VCaP (cell line): ENCODE data around the gene MIAT.

Source experiments
- H3K27ac ChIP-seq: fragments of 450-650 bp; 2 replicates; pipeline ENCODE4 v1.5.1; 2017
- TF ChIP-seq, protein P1 (sequence below): fragments of 450-650 bp; conservative IDR thresholded peaks from 2 replicates; pipeline ENCODE4 v1.5.1; 2017; ENCODE audit warnings: mild to moderate bottlenecking, moderate library complexity

MIAT gene

GRCh38 chr22:26672060-26672471 lies 14.7 kb downstream of the MIAT start:
- TF ChIP-seq, protein P1, sequence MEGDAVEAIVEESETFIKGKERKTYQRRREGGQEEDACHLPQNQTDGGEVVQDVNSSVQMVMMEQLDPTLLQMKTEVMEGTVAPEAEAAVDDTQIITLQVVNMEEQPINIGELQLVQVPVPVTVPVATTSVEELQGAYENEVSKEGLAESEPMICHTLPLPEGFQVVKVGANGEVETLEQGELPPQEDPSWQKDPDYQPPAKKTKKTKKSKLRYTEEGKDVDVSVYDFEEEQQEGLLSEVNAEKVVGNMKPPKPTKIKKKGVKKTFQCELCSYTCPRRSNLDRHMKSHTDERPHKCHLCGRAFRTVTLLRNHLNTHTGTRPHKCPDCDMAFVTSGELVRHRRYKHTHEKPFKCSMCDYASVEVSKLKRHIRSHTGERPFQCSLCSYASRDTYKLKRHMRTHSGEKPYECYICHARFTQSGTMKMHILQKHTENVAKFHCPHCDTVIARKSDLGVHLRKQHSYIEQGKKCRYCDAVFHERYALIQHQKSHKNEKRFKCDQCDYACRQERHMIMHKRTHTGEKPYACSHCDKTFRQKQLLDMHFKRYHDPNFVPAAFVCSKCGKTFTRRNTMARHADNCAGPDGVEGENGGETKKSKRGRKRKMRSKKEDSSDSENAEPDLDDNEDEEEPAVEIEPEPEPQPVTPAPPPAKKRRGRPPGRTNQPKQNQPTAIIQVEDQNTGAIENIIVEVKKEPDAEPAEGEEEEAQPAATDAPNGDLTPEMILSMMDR, result no peak
- H3K27ac ChIP-seq, result peak overlapping the region; percentile 93

- peak overlapping the region; percentile 93 for H3K27ac ChIP-seq
- TF ChIP-seq, protein P1, result peak; percentile 46
Observed at GRCh38 chr22:26672590-26673468, 15.4 kb downstream of the MIAT start.

DNA sequence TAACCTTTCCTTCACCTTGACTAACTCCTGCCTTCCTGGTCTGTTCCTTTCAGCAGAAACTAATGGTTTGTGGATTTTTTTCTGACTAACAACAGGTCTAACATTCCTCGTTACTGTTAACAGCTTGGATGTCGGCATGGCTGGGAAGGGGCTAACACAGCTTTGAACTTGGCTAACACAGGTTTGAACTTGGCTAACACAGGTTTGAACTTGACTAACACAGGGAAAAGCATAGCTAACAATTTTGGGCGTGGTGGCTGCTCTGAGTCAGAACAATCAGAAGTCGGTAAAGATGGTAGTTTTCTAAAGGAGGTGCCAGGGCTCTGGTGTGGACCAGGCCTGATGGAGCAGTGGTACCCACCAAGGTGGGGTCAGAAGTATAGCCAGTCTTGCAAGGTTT lies 16.1 kb downstream of the MIAT start:
- H3K27ac ChIP-seq, result peak overlapping the region; percentile 93
- TF ChIP-seq, protein P1, result no peak

DNA sequence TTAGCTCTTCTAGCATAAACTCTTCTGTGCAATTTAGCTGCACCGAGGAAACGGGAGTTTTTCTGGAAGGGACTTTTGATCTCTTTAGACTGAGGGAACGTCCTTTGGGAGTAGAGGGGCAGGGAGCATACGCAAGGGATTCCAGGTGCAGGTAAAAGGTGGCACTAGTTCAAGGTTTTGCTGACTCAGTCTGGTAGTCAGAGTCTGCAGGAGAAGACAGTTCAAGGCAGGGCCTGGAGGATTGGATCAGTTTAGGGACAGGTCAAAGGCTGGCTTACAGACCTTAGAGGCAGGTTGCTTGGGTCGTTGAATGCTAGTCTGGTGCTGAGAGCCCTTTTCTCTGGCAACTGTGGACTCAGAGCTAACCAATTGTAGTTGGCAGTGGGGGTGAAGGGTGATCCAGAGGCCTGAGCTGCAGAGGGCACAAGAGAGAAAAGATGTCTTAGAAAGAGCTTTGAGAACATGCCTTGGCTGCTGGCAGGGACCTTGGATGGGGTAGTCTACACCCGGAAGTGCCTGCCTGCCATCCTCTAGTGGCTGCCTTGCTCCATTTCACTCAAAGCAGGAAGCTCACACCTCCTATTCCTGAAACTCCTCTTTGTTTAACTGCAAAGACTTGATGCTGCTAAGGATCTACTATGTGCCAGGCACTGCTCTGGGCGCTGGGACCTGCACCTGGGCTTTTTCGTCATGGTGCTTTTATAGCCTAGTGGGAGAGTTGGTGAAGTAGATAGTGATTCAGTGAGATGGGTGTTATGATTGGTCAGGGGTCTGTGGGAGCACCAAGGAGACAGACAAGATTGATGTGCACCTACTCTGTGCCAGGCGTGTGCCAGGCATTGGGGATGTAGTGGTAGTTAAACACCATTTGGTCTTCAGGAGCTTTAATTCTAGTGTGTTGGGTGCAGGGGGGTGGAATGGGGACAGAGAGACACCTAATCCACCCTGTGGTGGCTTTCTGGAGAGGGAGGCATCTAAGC lies 17.1 kb downstream of the MIAT start:
- H3K27ac ChIP-seq, result peak overlapping the region; percentile 93
- TF ChIP-seq, protein P1, result no peak

DNA sequence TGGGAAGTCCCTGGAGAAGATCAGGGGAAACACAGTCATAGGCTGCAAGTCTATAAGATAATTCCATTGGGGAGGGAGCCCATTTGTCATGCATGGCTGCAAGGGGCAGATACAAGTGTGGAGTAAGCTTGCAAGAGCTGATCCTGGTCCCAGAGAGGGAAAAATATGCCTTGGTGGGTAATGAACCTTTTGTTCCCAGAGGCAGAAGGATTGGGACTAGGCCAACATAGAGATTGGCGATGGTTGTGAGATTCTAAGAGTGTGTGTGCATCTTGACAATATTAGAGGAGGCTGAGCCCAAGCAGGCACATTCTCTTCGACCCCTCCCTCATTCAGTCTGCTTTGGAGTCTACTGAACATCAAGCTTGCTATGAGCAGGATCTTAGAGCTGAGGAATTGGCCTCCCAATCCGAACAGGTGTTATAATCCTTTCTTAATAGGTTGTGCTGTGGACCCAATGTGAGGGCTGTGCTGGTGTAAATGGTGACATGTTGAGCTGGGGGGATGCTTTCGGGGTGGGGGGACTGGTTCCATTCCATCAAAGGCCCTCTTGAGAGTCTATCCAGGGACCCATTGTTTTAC lies 18.4 kb downstream of the MIAT start:
- no peak overlapping the region for H3K27ac ChIP-seq
- TF ChIP-seq, protein P1, result no peak

DNA sequence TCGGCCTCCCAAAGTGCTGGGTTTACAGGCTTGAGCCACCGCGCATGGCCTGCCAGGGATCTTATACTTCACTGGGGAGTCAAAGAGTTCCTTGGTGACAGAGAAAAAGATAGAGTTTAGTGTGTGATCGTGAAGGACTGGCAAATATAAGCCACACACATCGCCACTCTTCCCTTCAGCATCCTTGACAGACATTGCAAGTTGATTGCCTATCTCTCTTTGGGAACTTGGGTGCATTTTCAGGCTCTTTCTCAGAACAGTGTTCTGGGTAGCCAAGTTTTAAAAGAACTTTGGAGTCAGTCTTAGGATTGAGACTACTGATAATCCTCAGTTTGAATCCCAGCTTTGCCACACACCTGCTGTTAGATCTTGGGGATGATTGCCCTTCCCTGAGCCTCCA lies 19.8 kb downstream of the MIAT start:
- TF ChIP-seq, protein P1, result no peak
- no peak overlapping the region for H3K27ac ChIP-seq
